Omental fat pad (tissue), 4 donors: ENCODE measurements around the gene GBGT1. TPM values are rescaled to one million over a fixed set of nuclear protein-coding genes. Genes with fewer than 3 reads are reported as not detected.

ENCODE experiments used
- ATAC-seq: fragments of 150-250 bp; one replicate; pipeline ENCODE4 v1.9.1; 2016; ENCODE audit warnings: mild to moderate bottlenecking, moderate library complexity; ENCODE audit not compliant: low FRiP score
- DNase-seq: peaks from one replicate; pipeline ENCODE4 v3.0.0-alpha.2; 2019; ENCODE audit warnings: low spot score
- CTCF ChIP-seq, 3 donors: fragments of 450-650 bp; IDR thresholded peaks; one replicate each; pipeline ENCODE4 v1.5.1; 2016 to 2017; ENCODE audit warnings: antibody characterized with exemption in 3 of 3, mild to moderate bottlenecking in 3 of 3, moderate library complexity in 2 of 3
- total RNA-seq, 4 donors: library from RNA; depleted of rRNA; stranded (reverse); fragments of >200 nt; gene quantifications; one replicate each; pipeline ENCODE4 v1.1.0, GENCODE V29; 2016

Gene GBGT1
- total RNA-seq, 4 donors from 2014 or later = 23.4 to 29.1 (median 26.9) TPM

- no peak for TF ChIP-seq CTCF (IDR thresholded peaks at IDR 0.05)
- DNase-seq (no peak), ATAC-seq (no peak)
These were observed 34.5 kb downstream of the GBGT1 start for GRCh38 chr9:133129001-133129795.

GRCh38 chr9:133128152-133128551 lies 35.6 kb downstream of the GBGT1 start:
- DNase-seq (no peak), ATAC-seq (no peak)
- no peak for TF ChIP-seq CTCF (IDR thresholded peaks at IDR 0.05)

GRCh38 chr9:133127340-133127981 lies 36.3 kb downstream of the GBGT1 start:
- ATAC-seq (peak; percentile 15), DNase-seq (no peak)
- no peak for TF ChIP-seq CTCF (IDR thresholded peaks at IDR 0.05)

- DNase-seq (no peak), ATAC-seq (no peak)
- no peak for TF ChIP-seq CTCF (IDR thresholded peaks at IDR 0.05)
These were observed 36.9 kb downstream of the GBGT1 start for GRCh38 chr9:133126697-133127339.

GRCh38 chr9:133125941-133126696 lies 37.6 kb downstream of the GBGT1 start:
- DNase-seq (no peak), ATAC-seq (no peak)
- TF ChIP-seq CTCF (IDR thresholded peaks at IDR 0.05) = no peak

- ATAC-seq = no peak
- DNase-seq = no peak
- no peak for TF ChIP-seq CTCF (IDR thresholded peaks at IDR 0.05)
These were observed 38.8 kb downstream of the GBGT1 start for GRCh38 chr9:133124907-133125275.
